GM23248 (cell line): ENCODE data around the gene TMEM51. TPM values are rescaled to one million over a fixed set of nuclear protein-coding genes. Genes with fewer than 3 reads are reported as not detected.

Source experiments
- DNase-seq: peaks from one replicate; pipeline ENCODE4 v3.0.0-alpha.2; 2015
- H2AFZ ChIP-seq: fragments of 200-600 bp; sonication (generic); 2 replicates; pipeline ENCODE4 v1.6.1; 2016; ENCODE audit warnings: antibody characterized with exemption
- H3F3A ChIP-seq: fragments of 200-600 bp; sonication (generic); 2 replicates; pipeline ENCODE4 v1.6.1; 2016; ENCODE audit warnings: mild to moderate bottlenecking, antibody characterized with exemption, mixed run types; ENCODE audit not compliant: insufficient read depth
- H3K27ac ChIP-seq: fragments of 200-600 bp; sonication (generic); 2 replicates; pipeline ENCODE4 v1.5.1; 2016; ENCODE audit warnings: mild to moderate bottlenecking
- H3K27me3 ChIP-seq: fragments of 200-600 bp; sonication (generic); replicated peaks from 2 replicates; pipeline ENCODE4 v1.6.1; 2016; ENCODE audit warnings: mild to moderate bottlenecking; ENCODE audit not compliant: insufficient read depth
- H3K36me3 ChIP-seq: fragments of 200-600 bp; sonication (generic); 2 replicates; pipeline ENCODE4 v1.6.1; 2016; ENCODE audit warnings: low read depth, mild to moderate bottlenecking
- H3K4me1 ChIP-seq: fragments of 200-600 bp; sonication (generic); 2 replicates; pipeline ENCODE4 v1.6.1; 2016; ENCODE audit warnings: mild to moderate bottlenecking; ENCODE audit not compliant: insufficient read depth
- H3K4me2 ChIP-seq: fragments of 200-600 bp; sonication (generic); one replicate; pipeline ENCODE4 v1.6.1; 2016; ENCODE audit warnings: mild to moderate bottlenecking; ENCODE audit not compliant: unreplicated experiment
- H3K4me3 ChIP-seq: fragments of 200-600 bp; sonication (generic); 2 replicates; pipeline ENCODE4 v1.5.1; 2016; ENCODE audit warnings: mild to moderate bottlenecking
- H3K79me2 ChIP-seq: fragments of 200-600 bp; sonication (generic); 2 replicates; pipeline ENCODE4 v1.6.1; 2016; ENCODE audit warnings: mild to moderate bottlenecking; ENCODE audit not compliant: insufficient read depth
- H3K9ac ChIP-seq: fragments of 200-600 bp; sonication (generic); 2 replicates; pipeline ENCODE4 v1.6.1; 2016; ENCODE audit warnings: mild to moderate bottlenecking
- H3K9me2 ChIP-seq: fragments of 200-600 bp; sonication (generic); 2 replicates; pipeline ENCODE4 v1.6.1; 2016; ENCODE audit warnings: mixed run types, mild to moderate bottlenecking, moderate library complexity; ENCODE audit not compliant: insufficient read depth
- H3K9me3 ChIP-seq: fragments of 200-600 bp; sonication (generic); one replicate; pipeline ENCODE4 v1.6.1; 2017; ENCODE audit warnings: low read depth
- H4K20me1 ChIP-seq: fragments of 200-600 bp; sonication (generic); 2 replicates; pipeline ENCODE4 v1.6.0; 2016; ENCODE audit not compliant: insufficient read depth
- EZH2 ChIP-seq: fragments of 200-600 bp; sonication (generic); IDR thresholded peaks from 2 replicates; pipeline ENCODE4 v1.6.1; 2018; ENCODE audit warnings: antibody characterized with exemption, mild to moderate bottlenecking; ENCODE audit not compliant: insufficient read depth, poor library complexity, severe bottlenecking
- EZH2phosphoT487 ChIP-seq: fragments of 200-600 bp; sonication (generic); IDR thresholded peaks from 2 replicates; pipeline ENCODE4 v1.6.1; 2018; ENCODE audit warnings: antibody characterized with exemption, moderate library complexity, mild to moderate bottlenecking, low read depth; ENCODE audit not compliant: insufficient read depth
- WGBS, 2 experiments: methylation state at CpG; one replicate each; pipeline ENCODE4 v1.1.6; 2015 to 2017; ENCODE audit warnings: low lambda C conversion rate in 2 of 2, low coverage in 1 of 2; ENCODE audit errors: missing lambda C conversion rate in 2 of 2; 5-methylcytosine and 5-hydroxymethylcytosine counted together
- in situ Hi-C: fragments of 300-500 bp; cut with MboI; formaldehyde crosslinking; loops from 2 replicates; pipeline ENCODE4 v1.15.0; 2020
- polyA plus RNA-seq: library from polyadenylated mRNA; unstranded; fragments of >200 nt; fragmentation: Nextera tagmentation; extraction: Ambion mirVana; gene quantifications from 2 replicates; pipeline ENCODE4 v1.2.1, GENCODE V29; 2016
- total RNA-seq: library from RNA; depleted of rRNA; stranded (reverse); fragments of >200 nt; shearing (Covaris generic); gene quantifications from 2 replicates; pipeline ENCODE4 v1.2.3, GENCODE V29; 2014

The TMEM51 gene
- total and polyA plus RNA-seq, 2 experiments from 2014 or later, result 0.54 to 0.55 TPM

- Histone ChIP-seq H3K27ac (no peak overlapping the region), H3K4me2 (no peak overlapping the region), H4K20me1 (no peaks in the 10 kb centered on the region), H3K9ac (no peak overlapping the region), H3K4me1 (no peaks in the 10 kb centered on the region), H3K79me2 (no peaks in the 10 kb centered on the region), H2AFZ (no peak overlapping the region), H3F3A (no peaks in the 10 kb centered on the region), H3K4me3 (no peak overlapping the region), H3K9me3 (no peaks in the 10 kb centered on the region), H3K9me2 (no peaks in the 10 kb centered on the region), H3K27me3 (peaks cover 31% of the 10 kb centered on the region), H3K36me3 (no peaks in the 10 kb centered on the region)
- no peak for TF ChIP-seq EZH2phosphoT487
- TF ChIP-seq EZH2, result no peak
- in situ Hi-C loops, result loop anchor here (25.0 kb wide), 1 partner anchor 290 kb away; the partner anchor contains the start of gene CTRC
- 42 to 48% methylated on average over 4 of the region's 4 CpGs for WGBS, 2 experiments
- DNase-seq, result no peak
Observed at GRCh38 chr1:15146971-15147376, 6.6 kb upstream of the TMEM51 start.

GRCh38 chr1:15148004-15148403 lies 5.5 kb upstream of the TMEM51 start:
- H3K27ac ChIP-seq, result no peak overlapping the region

GRCh38 chr1:15148475-15148874 lies 5.1 kb upstream of the TMEM51 start:
- Histone ChIP-seq H3K4me1 (no peaks in the 10 kb centered on the region), H3K9me3 (no peaks in the 10 kb centered on the region), H3K79me2 (no peaks in the 10 kb centered on the region), H3K9me2 (no peaks in the 10 kb centered on the region), H3K36me3 (no peaks in the 10 kb centered on the region), H3F3A (no peaks in the 10 kb centered on the region), H3K4me3 (no peak overlapping the region), H3K27ac (no peak overlapping the region), H4K20me1 (no peaks in the 10 kb centered on the region), H2AFZ (no peak overlapping the region), H3K27me3 (peaks cover 31% of the 10 kb centered on the region), H3K4me2 (no peak overlapping the region), H3K9ac (no peak overlapping the region)
- 72 to 79% methylated on average over 9 of the region's 9 CpGs for WGBS, 2 experiments
- in situ Hi-C loops, result loop anchor here (25.0 kb wide), 1 partner anchor 289 kb away; the partner anchor contains the start of gene CTRC
- no peak for DNase-seq
- TF ChIP-seq EZH2phosphoT487, result no peak
- TF ChIP-seq EZH2, result no peak

More at GRCh38 chr1:15148004-15148403, 5.5 kb upstream of the TMEM51 start:
- H3K36me3 ChIP-seq, result no peaks in the 10 kb centered on the region
- H3K9me2 ChIP-seq, result no peaks in the 10 kb centered on the region
- no peaks in the 10 kb centered on the region for H3F3A ChIP-seq
- in situ Hi-C loops, result loop anchor here (25.0 kb wide), 1 partner anchor 289 kb away; the partner anchor contains the start of gene CTRC
- H3K4me2 ChIP-seq, result no peak overlapping the region
- no peak overlapping the region for H3K9ac ChIP-seq
- WGBS, 2 experiments, result 68 to 80% methylated on average over 5 to 6 of the region's 6 CpGs
- H3K4me3 ChIP-seq, result no peak overlapping the region
- no peaks in the 10 kb centered on the region for H3K9me3 ChIP-seq
- H3K27me3 ChIP-seq, result peaks cover 31% of the 10 kb centered on the region
- DNase-seq, result no peak
- H3K4me1 ChIP-seq, result no peaks in the 10 kb centered on the region
- H4K20me1 ChIP-seq, result no peaks in the 10 kb centered on the region
- no peak for TF ChIP-seq EZH2phosphoT487
- no peak for TF ChIP-seq EZH2
- H2AFZ ChIP-seq, result no peak overlapping the region
- no peaks in the 10 kb centered on the region for H3K79me2 ChIP-seq

- 28 to 43% methylated on average over 1 of the region's 1 CpG for WGBS, 2 experiments
- Histone ChIP-seq H4K20me1 (no peaks in the 10 kb centered on the region), H3K79me2 (no peaks in the 10 kb centered on the region), H3K4me2 (no peak overlapping the region), H2AFZ (no peak overlapping the region), H3K27me3 (peaks cover 31% of the 10 kb centered on the region), H3K4me1 (no peaks in the 10 kb centered on the region), H3K4me3 (no peak overlapping the region), H3K9ac (no peak overlapping the region), H3K9me3 (no peaks in the 10 kb centered on the region), H3K27ac (no peak overlapping the region), H3K9me2 (no peaks in the 10 kb centered on the region), H3K36me3 (no peaks in the 10 kb centered on the region), H3F3A (no peaks in the 10 kb centered on the region)
- TF ChIP-seq EZH2phosphoT487, result no peak
- no peak for TF ChIP-seq EZH2
- in situ Hi-C loops, result loop anchor here (25.0 kb wide), 1 partner anchor 288 kb away; the partner anchor contains the start of gene CTRC
- DNase-seq, result no peak
Observed at GRCh38 chr1:15148941-15149340, 4.6 kb upstream of the TMEM51 start.
